Activated CD8-positive, alpha-beta memory T cell treated with anti-CD3 and anti-CD28 coated beads, Interleukin-2, amount 50 U/mL, for 24 hours (primary cell): Measurements from ENCODE around the gene LPCAT1.
"Not testable (repeated sequence)": the region's sequence is repeated elsewhere in the genome, so short reads cannot be mapped to it uniquely, and the experiment has no call there.

ENCODE experiments used
- DNase-seq: peaks from one replicate; pipeline ENCODE4 v3.0.0-alpha.2; 2020; ENCODE audit errors: extremely low read depth

Gene LPCAT1

DNA sequence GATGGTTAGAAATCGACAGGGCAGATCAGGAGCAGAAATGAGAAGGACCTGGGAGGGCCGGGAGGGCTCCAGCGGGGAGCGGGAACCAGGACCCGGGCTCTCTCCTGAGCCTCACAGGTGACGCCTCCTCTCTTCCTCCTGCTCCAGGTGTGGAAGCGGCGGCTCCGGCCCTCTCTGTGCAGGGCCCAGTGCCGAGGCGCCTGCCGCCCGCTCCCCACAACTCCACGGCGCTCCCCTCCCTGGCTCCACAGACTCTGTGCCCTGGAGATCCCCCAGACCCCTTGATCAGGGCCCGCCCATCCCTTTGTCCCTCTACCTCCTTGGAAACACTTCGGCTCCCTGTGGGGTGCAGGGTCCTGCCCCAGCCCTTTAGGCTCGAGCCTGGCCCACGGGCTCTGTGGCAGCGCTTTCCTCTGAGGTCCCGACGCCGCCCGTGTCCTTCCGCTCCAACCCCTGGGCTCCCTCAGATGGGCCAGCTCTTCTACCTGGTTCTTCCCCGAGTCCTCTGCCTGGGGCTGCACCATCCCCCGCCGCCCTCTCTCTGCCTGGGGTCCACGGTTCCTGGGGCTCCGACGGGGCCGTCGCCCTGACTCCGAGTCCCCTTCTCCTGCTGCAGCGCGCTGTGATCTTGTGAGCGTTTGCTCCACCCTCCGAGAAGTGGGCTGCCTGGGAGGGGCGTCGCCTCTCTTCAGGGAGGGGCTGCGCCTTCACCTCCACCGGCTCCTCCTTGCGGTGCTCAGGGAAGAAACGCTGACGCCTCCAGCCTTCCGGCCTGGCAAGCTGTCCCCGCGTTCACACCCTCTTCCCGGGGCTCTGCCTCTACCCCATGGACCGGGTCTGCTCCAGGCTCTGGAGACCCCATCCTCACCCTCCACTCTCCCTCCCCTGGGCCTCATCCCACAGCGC is 56.2 kb downstream of the LPCAT1 start:
- no peak for DNase-seq

DNA sequence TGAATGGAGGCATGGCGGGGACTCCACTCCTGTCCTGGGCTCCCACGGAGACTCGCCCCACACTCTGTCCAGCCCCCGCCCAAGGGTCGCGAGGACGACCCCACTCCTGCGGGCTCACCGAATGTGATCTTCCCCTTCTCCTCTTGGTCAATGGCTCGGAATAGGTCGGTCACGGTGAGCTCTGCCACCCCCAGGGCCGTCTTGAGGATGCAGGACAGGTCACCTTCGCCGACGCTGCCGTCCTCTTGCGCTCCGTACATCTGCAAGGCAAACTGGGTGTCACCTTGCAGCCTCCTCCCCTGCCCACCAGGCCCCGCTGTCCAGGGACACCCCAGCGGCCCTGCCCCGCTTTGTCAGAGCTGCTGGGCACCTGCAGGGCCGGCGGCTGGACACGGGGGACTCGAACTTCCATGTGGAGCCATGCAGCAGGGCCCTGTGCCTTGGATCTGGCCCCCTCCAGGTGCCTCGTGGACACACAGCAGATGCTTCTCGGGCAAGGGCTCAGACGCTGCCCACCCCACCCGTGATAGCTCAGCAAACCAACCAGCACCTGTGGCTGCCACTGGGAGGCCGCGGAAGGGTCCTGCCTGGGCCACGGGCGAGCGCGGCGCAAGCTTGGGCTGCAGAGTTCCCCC is 57.0 kb downstream of the LPCAT1 start:
- no peak for DNase-seq

GRCh38 chr5:1465966-1466471 is 57.7 kb downstream of the LPCAT1 start:
- DNase-seq: no peak

DNA sequence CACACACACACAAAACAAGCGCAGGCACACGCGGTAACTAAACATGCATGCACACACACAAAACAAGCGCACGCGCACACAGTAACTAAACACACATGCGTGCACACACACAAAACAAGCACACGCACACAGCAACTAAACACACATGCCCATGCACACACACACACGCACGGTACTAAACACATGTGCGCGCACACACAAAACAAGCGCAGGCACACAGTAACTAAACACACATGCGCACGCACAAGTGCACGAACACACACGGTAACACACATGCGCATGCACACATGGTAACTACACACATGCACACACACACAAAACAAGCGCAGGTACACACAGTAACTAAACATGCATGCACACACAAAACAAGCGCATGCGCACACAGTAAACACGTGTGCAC is 58.6 kb downstream of the LPCAT1 start:
- DNase-seq: no peak

DNA sequence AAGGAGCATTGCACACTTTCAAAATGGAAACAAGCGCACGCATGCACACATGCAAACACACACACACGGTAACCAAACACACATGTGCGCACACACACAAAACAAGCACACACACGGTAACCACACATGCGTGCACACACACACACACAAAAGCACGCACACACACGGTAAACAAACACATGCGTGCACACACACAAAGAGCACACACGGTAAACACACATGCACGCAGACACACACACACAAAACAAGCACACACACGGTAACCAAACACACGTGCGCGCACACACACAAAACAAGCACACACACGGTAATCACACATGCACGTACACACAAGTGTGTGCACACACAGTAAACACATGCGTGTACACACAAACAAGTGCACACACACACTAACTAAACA is 59.2 kb downstream of the LPCAT1 start:
- no peak for DNase-seq

DNA sequence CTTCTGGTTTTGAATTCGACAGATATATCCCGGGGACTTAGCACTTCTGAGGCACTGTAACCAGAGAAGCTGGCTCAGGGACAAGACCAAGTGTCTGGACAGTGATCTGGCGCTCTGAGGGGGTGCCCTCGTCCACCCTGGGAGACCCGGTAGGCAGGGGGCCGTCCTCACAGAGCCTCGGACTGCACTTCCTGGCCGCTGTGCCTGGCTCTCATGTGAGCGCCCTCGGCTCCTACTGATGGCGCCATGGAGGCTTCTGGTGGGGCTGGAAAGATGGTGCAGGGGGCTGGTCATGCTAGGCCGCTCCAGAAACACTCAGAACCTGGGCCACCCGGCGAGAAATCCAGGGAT is 59.7 kb downstream of the LPCAT1 start:
- no peak for DNase-seq

DNA sequence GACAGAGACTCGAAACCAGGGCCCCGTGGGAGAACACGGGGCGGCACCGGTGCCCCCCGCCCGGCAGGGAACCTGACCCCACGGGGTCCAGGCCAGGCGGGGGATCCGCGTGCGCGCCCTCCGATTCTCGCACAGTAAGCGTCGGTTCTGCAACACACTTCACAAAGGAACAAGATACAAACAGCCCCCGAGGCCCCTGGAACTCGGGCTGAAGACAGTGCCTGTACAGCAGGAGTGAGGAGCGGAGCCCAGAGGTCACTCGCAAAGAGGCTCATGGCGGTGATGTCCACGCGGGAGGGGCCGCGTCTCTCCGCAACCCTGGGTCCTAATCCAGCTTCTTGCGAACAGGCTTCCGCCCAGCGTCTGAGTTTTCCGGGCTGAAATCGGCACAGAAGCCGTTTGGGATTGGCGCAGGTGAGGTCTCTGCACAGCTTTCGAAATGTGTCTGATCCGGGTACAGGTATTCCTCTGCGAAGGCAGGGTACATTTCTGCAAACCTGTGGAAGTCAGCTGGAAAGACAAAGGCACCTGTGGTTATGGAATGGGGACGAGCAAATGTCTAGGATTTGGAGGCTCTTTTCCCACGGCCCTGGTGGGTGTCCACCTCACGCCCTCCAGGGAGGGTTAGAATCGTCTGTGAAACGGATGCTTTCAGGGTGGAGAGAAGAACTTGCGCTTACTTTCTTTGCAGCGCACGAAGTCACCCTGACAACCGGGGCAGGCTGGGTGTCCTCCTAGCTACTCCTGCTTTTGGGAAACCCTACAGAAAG is 60.2 kb downstream of the LPCAT1 start:
- DNase-seq: no peak

DNA sequence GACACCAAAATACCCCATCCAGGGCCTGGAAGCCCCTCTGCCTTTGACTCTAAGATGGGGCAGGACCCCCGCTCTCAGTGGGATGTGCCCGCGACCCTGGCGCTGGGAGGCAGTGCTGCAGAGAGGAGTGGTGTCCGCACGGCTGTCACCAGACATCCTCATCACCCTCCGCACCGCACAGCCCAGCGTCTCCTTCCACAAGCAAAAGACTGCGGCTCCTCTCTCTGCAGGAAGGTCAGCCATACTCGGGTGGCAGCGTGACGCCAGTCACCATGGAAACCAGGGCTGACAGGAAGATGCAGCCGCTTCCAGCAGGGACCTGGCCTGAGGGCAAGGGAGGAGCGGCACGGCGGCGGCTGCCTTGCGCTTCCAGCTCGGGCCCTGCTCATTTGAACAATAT is 61.4 kb downstream of the LPCAT1 start:
- DNase-seq: no peak

- DNase-seq: no peak
These were observed 62.4 kb downstream of the LPCAT1 start for GRCh38 chr5:1461396-1461795.

DNA sequence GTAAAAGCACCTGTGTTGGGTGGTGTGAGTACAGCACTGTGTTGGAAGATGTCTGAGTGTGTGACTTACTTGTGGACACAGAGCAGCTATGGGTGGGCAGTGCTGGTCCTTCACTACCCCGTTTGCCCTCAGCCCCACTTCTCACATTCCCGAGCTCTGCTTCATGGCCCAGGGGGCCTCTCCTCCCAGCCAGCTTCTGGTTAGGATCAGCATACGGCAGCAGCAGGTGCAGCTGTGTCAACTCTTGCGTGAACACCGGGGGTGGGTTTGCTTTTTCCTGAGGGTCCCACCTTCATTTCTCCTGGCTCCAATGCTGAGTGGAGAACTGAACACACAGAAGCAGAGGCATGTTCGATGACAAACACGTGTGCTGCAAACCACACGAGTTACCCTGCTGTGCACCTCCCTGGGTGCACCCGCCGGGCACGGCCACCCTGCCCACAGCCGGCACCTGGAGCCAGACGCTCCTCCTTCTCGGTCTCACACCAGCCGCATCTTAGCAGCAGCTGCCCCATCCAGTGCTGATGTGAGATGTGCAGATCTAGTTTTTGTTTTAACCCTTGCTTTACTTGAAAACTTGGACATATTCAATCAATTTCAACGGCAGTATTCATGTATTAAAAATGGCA is 63.6 kb downstream of the LPCAT1 start:
- DNase-seq: no peak

GRCh38 chr5:1459435-1459834 is 64.3 kb downstream of the LPCAT1 start:
- not testable (repeated sequence) for DNase-seq

DNA sequence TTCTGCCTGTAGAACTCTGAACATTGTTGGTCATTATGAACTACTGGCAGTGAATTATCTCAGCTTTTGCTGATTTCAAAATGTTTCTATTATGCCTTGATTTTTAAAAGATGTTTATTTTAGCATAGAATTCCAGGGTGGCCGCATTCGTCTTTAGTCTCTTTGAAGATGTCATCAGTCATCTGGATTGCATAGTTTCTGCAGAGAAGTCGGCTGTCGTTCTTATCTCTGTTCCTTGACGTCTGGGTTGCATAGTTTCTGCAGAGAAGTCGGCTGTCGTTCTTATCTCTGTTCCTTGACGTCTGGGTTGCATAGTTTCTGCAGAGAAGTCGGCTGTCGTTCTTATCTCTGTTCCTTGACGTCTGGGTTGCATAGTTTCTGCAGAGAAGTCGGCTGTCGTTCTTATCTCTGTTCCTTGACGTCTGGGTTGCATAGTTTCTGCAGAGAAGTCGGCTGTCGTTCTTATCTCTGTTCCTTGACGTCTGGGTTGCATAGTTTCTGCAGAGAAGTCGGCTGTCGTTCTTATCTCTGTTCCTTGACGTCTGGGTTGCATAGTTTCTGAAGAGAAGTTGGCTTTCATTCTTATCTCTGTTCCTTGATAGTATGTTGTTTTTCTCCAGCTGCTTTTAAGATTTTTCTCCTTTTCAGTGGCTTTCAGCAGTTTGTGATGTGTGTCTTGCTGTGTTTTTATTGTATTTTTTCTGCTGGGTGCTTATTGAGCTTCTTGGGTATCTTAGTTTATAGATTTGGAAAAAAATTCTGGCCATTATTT is 67.5 kb downstream of the LPCAT1 start:
- DNase-seq: not testable (repeated sequence)

DNA sequence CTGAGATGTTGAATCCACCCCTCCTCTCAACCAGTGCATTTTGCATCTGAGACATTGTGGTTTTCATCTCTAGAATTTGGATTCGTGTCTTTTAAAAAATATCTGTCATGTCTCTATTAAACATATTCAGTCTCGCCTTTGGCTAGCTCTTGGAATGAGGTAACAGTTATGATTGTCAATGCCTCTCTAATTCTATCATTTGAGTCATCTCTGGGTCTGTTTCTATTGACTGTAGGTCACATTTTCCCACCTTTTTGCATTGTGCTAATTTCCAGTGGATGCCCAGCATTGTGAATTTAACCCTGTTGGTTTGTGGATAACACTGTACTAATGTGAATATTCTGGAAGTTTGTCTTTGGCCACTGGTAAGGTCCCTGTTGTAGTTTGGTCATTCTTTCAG is 70.1 kb downstream of the LPCAT1 start:
- no peak for DNase-seq

GRCh38 chr5:1449081-1449630 is 74.6 kb downstream of the LPCAT1 start:
- DNase-seq: no peak

GRCh38 chr5:1448511-1449011 is 75.2 kb downstream of the LPCAT1 start:
- no peak for DNase-seq

- no peak for DNase-seq
These were observed 75.9 kb downstream of the LPCAT1 start for GRCh38 chr5:1447671-1448361.

- no peak for DNase-seq
These were observed 77.0 kb downstream of the LPCAT1 start for GRCh38 chr5:1446602-1447343.

- no peak for DNase-seq
These were observed 77.8 kb downstream of the LPCAT1 start for GRCh38 chr5:1445689-1446601.
